AG04450 (cell line): ENCODE results near the gene NDOR1. TPM values are rescaled to one million over a fixed set of nuclear protein-coding genes. Genes with fewer than 3 reads are reported as not detected.
"Not testable (repeated sequence)": the region's sequence is repeated elsewhere in the genome, so short reads cannot be mapped to it uniquely, and the experiment has no call there.

Experiments
- CTCF ChIA-PET: fragments of 300-600, 350-600 bp; formaldehyde crosslinking; extraction: SDS; loops from one replicate; lab custom pipeline; 2022; ENCODE audit warnings: antibody characterized with exemption, inconsistent platforms; lab: Charles Lee
- POLR2A ChIA-PET: fragments of 350-600 bp; formaldehyde crosslinking; extraction: SDS; loops from one replicate; lab custom pipeline; 2021; ENCODE audit warnings: antibody characterized with exemption, inconsistent platforms; lab: Yijun Ruan, JAX
- DNase-seq: peaks from one replicate; pipeline ENCODE4 v3.0.0-alpha.2; 2011; ENCODE audit warnings: low read depth, low spot score
- H3K27ac ChIP-seq: one replicate; pipeline ENCODE4 v1.5.1; 2012; ENCODE audit warnings: low read depth, low read length, control low read depth
- H3K27me3 ChIP-seq: one replicate; pipeline ENCODE4 v1.6.0; 2012; ENCODE audit warnings: low read length; ENCODE audit not compliant: control insufficient read depth, insufficient read depth
- H3K4me3 ChIP-seq: 2 replicates; pipeline ENCODE4 v1.5.1; 2011; ENCODE audit warnings: mild to moderate bottlenecking, low read depth, low read length, control low read depth
- H3K9me3 ChIP-seq: 2 replicates; pipeline ENCODE4 v1.5.1; 2012; ENCODE audit warnings: low read length; ENCODE audit not compliant: control insufficient read depth, insufficient read depth
- polyA plus RNA-seq: library from polyadenylated mRNA; depleted of rRNA; stranded (reverse); fragments of >200 nt; gene quantifications from 2 replicates; pipeline ENCODE4 v1.2.3, GENCODE V29; 2011
- TF ChIP-seq, protein P1 (sequence below): IDR thresholded peaks from 2 replicates; pipeline ENCODE4 v1.5.1; 2011; ENCODE audit warnings: low read depth, low read length, control low read depth, inconsistent platforms

The NDOR1 gene
- polyA plus RNA-seq, 1 experiment = 2.8 TPM

GRCh38 chr9:137236238-137236935 lies 30.9 kb downstream of the NDOR1 start:
- no peaks in the 10 kb centered on the region; the same call in 1 of the 2 replicates for H3K9me3 ChIP-seq
- DNase-seq = peak; percentile 33
- CTCF ChIA-PET = interaction anchor here (0.5 to 2.0 kb wide), 45 partner anchors 9 to 812 kb away, joined by 3 to 29 read pairs (median 4); partner anchors contain the start of genes ANAPC2, CYSRT1, EXD3 and MAN1B1
- POLR2A ChIA-PET = interaction anchor here (0.6 to 1.0 kb wide), 4 partner anchors 13 to 190 kb away, joined by 3 to 7 read pairs (median 4); partner anchors contain the start of genes NPDC1 and TPRN
- H3K27me3 ChIP-seq = no peaks in the 10 kb centered on the region
- H3K4me3 ChIP-seq = no peak overlapping the region
- TF ChIP-seq, protein P1, sequence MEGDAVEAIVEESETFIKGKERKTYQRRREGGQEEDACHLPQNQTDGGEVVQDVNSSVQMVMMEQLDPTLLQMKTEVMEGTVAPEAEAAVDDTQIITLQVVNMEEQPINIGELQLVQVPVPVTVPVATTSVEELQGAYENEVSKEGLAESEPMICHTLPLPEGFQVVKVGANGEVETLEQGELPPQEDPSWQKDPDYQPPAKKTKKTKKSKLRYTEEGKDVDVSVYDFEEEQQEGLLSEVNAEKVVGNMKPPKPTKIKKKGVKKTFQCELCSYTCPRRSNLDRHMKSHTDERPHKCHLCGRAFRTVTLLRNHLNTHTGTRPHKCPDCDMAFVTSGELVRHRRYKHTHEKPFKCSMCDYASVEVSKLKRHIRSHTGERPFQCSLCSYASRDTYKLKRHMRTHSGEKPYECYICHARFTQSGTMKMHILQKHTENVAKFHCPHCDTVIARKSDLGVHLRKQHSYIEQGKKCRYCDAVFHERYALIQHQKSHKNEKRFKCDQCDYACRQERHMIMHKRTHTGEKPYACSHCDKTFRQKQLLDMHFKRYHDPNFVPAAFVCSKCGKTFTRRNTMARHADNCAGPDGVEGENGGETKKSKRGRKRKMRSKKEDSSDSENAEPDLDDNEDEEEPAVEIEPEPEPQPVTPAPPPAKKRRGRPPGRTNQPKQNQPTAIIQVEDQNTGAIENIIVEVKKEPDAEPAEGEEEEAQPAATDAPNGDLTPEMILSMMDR = peak; percentile 95
- H3K27ac ChIP-seq = no peak overlapping the region

DNA sequence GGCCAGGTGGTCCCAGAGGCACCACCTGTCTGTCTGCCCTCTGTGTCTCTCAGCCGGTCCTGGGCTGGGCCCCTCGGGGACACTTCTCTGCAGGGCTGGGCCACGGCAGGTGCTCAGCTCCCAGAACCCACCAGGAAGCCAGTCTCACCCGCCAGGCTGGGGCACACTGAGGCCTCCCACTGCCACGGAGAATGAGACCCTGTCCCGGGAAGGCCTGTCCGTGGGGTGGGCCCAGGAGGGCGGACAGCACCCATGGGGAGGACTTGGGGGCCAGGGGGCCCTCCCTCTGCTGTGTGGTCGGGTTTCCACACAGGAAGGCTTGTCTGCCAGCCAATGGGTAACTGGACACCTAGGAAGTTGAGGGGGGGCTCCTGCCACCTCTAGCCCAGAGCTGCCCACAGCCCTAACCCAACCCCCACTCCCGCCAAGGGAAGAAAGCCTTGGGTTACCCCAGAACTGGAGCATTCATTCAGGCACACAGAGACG lies 31.5 kb downstream of the NDOR1 start:
- ChIA-PET CTCF (interaction anchor here (0.5 to 2.0 kb wide), 46 partner anchors 8 to 813 kb away, joined by 3 to 29 read pairs (median 4); partner anchors contain the start of genes ANAPC2, CYSRT1, EXD3 and MAN1B1), POLR2A (interaction anchor here (0.6 to 1.0 kb wide), 3 partner anchors 14 to 116 kb away, joined by 3 to 7 read pairs (median 4); partner anchors contain the start of gene TPRN)
- H3K27ac ChIP-seq = no peak overlapping the region
- TF ChIP-seq, protein P1 = no peak
- H3K4me3 ChIP-seq = no peak overlapping the region
- no peak for DNase-seq
- H3K9me3 ChIP-seq = no peaks in the 10 kb centered on the region; the same call in 1 of the 2 replicates
- H3K27me3 ChIP-seq = no peaks in the 10 kb centered on the region

- H3K4me3 ChIP-seq = no peak overlapping the region
- no peaks in the 10 kb centered on the region; the same call in 1 of the 2 replicates for H3K9me3 ChIP-seq
- no peak overlapping the region for H3K27ac ChIP-seq
- ChIA-PET POLR2A (no interaction called here), CTCF (interaction anchor here (0.5 to 2.3 kb wide), 8 partner anchors 11 to 311 kb away, joined by 3 to 17 read pairs (median 6); partner anchors contain the start of genes ANAPC2, RNF224 and SSNA1)
- TF ChIP-seq, protein P1 = no peak
- DNase-seq = no peak
- no peaks in the 10 kb centered on the region for H3K27me3 ChIP-seq
Observed at GRCh38 chr9:137237759-137238726, 32.5 kb downstream of the NDOR1 start.

- H3K27me3 ChIP-seq, DNase-seq, H3K9me3 ChIP-seq: not testable (repeated sequence)
- ChIA-PET CTCF (interaction anchor here (2.3 kb wide), 1 partner anchor 12 kb away, joined by 8 read pairs; the partner anchor contains the start of gene RNF224), POLR2A (interaction anchor here (0.7 to 5.7 kb wide), 12 partner anchors 12 to 110 kb away, joined by 6 to 146 read pairs (median 14); partner anchors contain the start of genes ANAPC2, NELFB, RNF224 and SSNA1)
- H3K4me3 ChIP-seq = peak overlapping the region; percentile 68
- peak overlapping the region; percentile 47 for H3K27ac ChIP-seq
Observed at GRCh38 chr9:137239541-137240200, 34.2 kb downstream of the NDOR1 start.
